Mesenchymal stem cell (in vitro differentiated cells and primary cell): ENCODE measurements around the gene CTNNA3.

Experiments
- DNase-seq: peaks from one replicate; pipeline ENCODE4 v3.0.0-alpha.2; 2013
- H2AFZ ChIP-seq: one replicate; pipeline ENCODE4 v1.6.1; 2013; ENCODE audit warnings: low read depth, mild to moderate bottlenecking, control low read depth, inconsistent platforms, low read length, moderate library complexity
- H2AK5ac ChIP-seq: 2 replicates; pipeline ENCODE4 v1.6.1; 2013; ENCODE audit warnings: low read length, moderate library complexity, mild to moderate bottlenecking, inconsistent platforms; ENCODE audit not compliant: severe bottlenecking
- H2BK120ac ChIP-seq: one replicate; pipeline ENCODE4 v1.6.1; 2013; ENCODE audit warnings: low read depth, mild to moderate bottlenecking, inconsistent platforms, low read length, moderate library complexity
- H2BK12ac ChIP-seq, 2 experiments: one replicate each; pipeline ENCODE4 v1.6.1; 2013; ENCODE audit warnings: inconsistent platforms in 2 of 2, low read length in 2 of 2, mild to moderate bottlenecking in 2 of 2, moderate library complexity in 2 of 2, control low read depth in 1 of 2
- H2BK15ac ChIP-seq: one replicate; pipeline ENCODE4 v1.6.1; 2013; ENCODE audit warnings: mild to moderate bottlenecking, low read depth, inconsistent platforms; ENCODE audit not compliant: poor library complexity, severe bottlenecking
- H2BK5ac ChIP-seq: 2 replicates; pipeline ENCODE4 v1.6.1; 2013; ENCODE audit warnings: low read depth, mild to moderate bottlenecking, low read length, control low read depth, inconsistent platforms; ENCODE audit not compliant: poor library complexity, severe bottlenecking
- H3K14ac ChIP-seq, 2 experiments: one replicate each; pipeline ENCODE4 v1.6.1; 2013; ENCODE audit warnings: inconsistent platforms in 2 of 2, low read length in 2 of 2, control low read depth in 1 of 2, mild to moderate bottlenecking in 1 of 2, moderate library complexity in 1 of 2
- H3K18ac ChIP-seq, 2 experiments: one replicate each; pipeline ENCODE4 v1.6.1; 2013; ENCODE audit warnings: inconsistent platforms in 2 of 2, low read length in 2 of 2, control low read depth in 1 of 2, low read depth in 1 of 2, mild to moderate bottlenecking in 1 of 2
- H3K23ac ChIP-seq, 2 experiments: one replicate each; pipeline ENCODE4 v1.6.1; 2013; ENCODE audit warnings: inconsistent platforms in 2 of 2, low read length in 2 of 2, mild to moderate bottlenecking in 2 of 2, moderate library complexity in 2 of 2, control low read depth in 1 of 2
- H3K27ac ChIP-seq: 2 replicates; pipeline ENCODE4 v1.5.1; 2013; ENCODE audit warnings: mild to moderate bottlenecking, moderate library complexity, low read length, control low read depth, inconsistent platforms; ENCODE audit not compliant: poor library complexity, severe bottlenecking
- H3K27me3 ChIP-seq, 2 experiments: 2 replicates each; pipeline versions ENCODE4 v1.6.1 to v1.7.0; 2013; ENCODE audit warnings: low read length in 2 of 2, mild to moderate bottlenecking in 2 of 2, moderate library complexity in 2 of 2, control low read depth in 1 of 2, inconsistent platforms in 1 of 2; ENCODE audit not compliant: control insufficient read depth in 1 of 2, insufficient read depth in 1 of 2
- H3K36me3 ChIP-seq, 2 experiments: 2 replicates each; pipeline versions ENCODE4 v1.6.1 to v1.7.0; 2013; ENCODE audit warnings: low read length in 2 of 2, control low read depth in 1 of 2, inconsistent platforms in 1 of 2, low read depth in 1 of 2, mild to moderate bottlenecking in 1 of 2; ENCODE audit not compliant: insufficient read depth in 2 of 2, control insufficient read depth in 1 of 2
- H3K4ac ChIP-seq, 2 experiments: one replicate each; pipeline ENCODE4 v1.6.1; 2013; ENCODE audit warnings: inconsistent platforms in 2 of 2, low read length in 2 of 2, mild to moderate bottlenecking in 2 of 2, moderate library complexity in 2 of 2, control low read depth in 1 of 2, low read depth in 1 of 2
- H3K4me1 ChIP-seq: 2 replicates; pipeline ENCODE4 v1.6.1; 2013; ENCODE audit warnings: low read depth, low read length, control low read depth; ENCODE audit not compliant: control insufficient read depth, insufficient read depth
- H3K4me2 ChIP-seq: 2 replicates; pipeline ENCODE4 v1.6.1; 2013; ENCODE audit warnings: low read length, mild to moderate bottlenecking, inconsistent platforms; ENCODE audit not compliant: poor library complexity, severe bottlenecking
- H3K4me3 ChIP-seq, 2 experiments: 2 replicates each; pipeline versions ENCODE4 v1.5.1 to v1.7.0; 2013; ENCODE audit warnings: low read length in 2 of 2, mild to moderate bottlenecking in 2 of 2, control low read depth in 1 of 2, low read depth in 1 of 2; ENCODE audit not compliant: insufficient read depth in 1 of 2
- H3K79me1 ChIP-seq: replicated peaks from 2 replicates; pipeline ENCODE4 v1.6.1; 2013; ENCODE audit warnings: mild to moderate bottlenecking, control low read depth, low read length, inconsistent platforms; ENCODE audit not compliant: poor library complexity, severe bottlenecking
- H3K9ac ChIP-seq: 2 replicates; pipeline ENCODE4 v1.7.0; 2013; ENCODE audit warnings: mild to moderate bottlenecking, low read length, moderate library complexity
- H3K9me3 ChIP-seq: 2 replicates; pipeline ENCODE4 v1.7.0; 2013; ENCODE audit warnings: mild to moderate bottlenecking, low read length; ENCODE audit not compliant: control insufficient read depth
- H4K8ac ChIP-seq: one replicate; pipeline ENCODE4 v1.6.1; 2013; ENCODE audit warnings: inconsistent platforms, mild to moderate bottlenecking, low read length, moderate library complexity
- H4K91ac ChIP-seq: one replicate; pipeline ENCODE4 v1.6.1; 2013; ENCODE audit warnings: mild to moderate bottlenecking, low read length, inconsistent platforms
- WGBS: methylation state at CpG from one replicate; pipeline ENCODE4 v1.1.7; 2013; ENCODE audit warnings: mixed read lengths; 5-methylcytosine and 5-hydroxymethylcytosine counted together

CTNNA3 gene

GRCh38 chr10:66058594-66058993 is 1637.4 kb downstream of the CTNNA3 start:
- Histone ChIP-seq H3K79me1 (no peaks in the 10 kb centered on the region), H4K8ac (no peak overlapping the region), H3K27me3 (no peaks in the 10 kb centered on the region), H3K27ac (no peak overlapping the region), H2BK120ac (no peak overlapping the region), H2BK15ac (no peak overlapping the region), H3K9ac (no peak overlapping the region), H3K18ac (no peak overlapping the region), H4K91ac (no peak overlapping the region), H3K4me1 (no peaks in the 10 kb centered on the region), H3K14ac (no peak overlapping the region), H2AFZ (no peak overlapping the region), H3K9me3 (no peaks in the 10 kb centered on the region), H3K36me3 (no peaks in the 10 kb centered on the region), H2AK5ac (no peak overlapping the region), H3K4me2 (no peak overlapping the region), H2BK12ac (no peak overlapping the region), H3K23ac (no peak overlapping the region), H3K4ac (no peak overlapping the region), H3K4me3 (no peak overlapping the region), H2BK5ac (no peak overlapping the region)
- no peak for DNase-seq

- Histone ChIP-seq H4K8ac (no peak overlapping the region), H3K9ac (no peak overlapping the region), H2BK12ac (no peak overlapping the region), H2BK15ac (no peak overlapping the region), H2BK5ac (no peak overlapping the region), H3K4ac (no peak overlapping the region), H2AK5ac (no peak overlapping the region), H3K14ac (no peak overlapping the region), H4K91ac (no peak overlapping the region), H3K4me1 (no peaks in the 10 kb centered on the region), H3K18ac (no peak overlapping the region), H3K4me3 (no peak overlapping the region), H3K9me3 (peaks cover 25% of the 10 kb centered on the region), H3K79me1 (no peaks in the 10 kb centered on the region), H2AFZ (no peak overlapping the region), H3K27ac (no peak overlapping the region), H3K36me3 (no peaks in the 10 kb centered on the region), H2BK120ac (no peak overlapping the region), H3K4me2 (no peak overlapping the region), H3K27me3 (no peaks in the 10 kb centered on the region), H3K23ac (no peak overlapping the region)
- no peak for DNase-seq
- 100% methylated on average over 1 of the region's 3 CpGs for WGBS
These were observed 1646.7 kb downstream of the CTNNA3 start for GRCh38 chr10:66049335-66049734.

GRCh38 chr10:66045859-66046258 is 1650.1 kb downstream of the CTNNA3 start:
- H3K79me1 ChIP-seq, result no peaks in the 10 kb centered on the region
- 63% methylated on average over 1 of the region's 1 CpG for WGBS
- no peak overlapping the region for H3K9ac ChIP-seq
- no peaks in the 10 kb centered on the region for H3K36me3 ChIP-seq
- H2AK5ac ChIP-seq, result no peak overlapping the region
- no peak overlapping the region for H3K23ac ChIP-seq
- H3K4me3 ChIP-seq, result no peak overlapping the region
- H3K18ac ChIP-seq, result no peak overlapping the region
- H2BK5ac ChIP-seq, result no peak overlapping the region
- no peak overlapping the region for H2BK120ac ChIP-seq
- no peaks in the 10 kb centered on the region for H3K27me3 ChIP-seq
- no peak overlapping the region for H3K4me2 ChIP-seq
- no peak overlapping the region for H3K27ac ChIP-seq
- H3K9me3 ChIP-seq, result peaks cover 39% of the 10 kb centered on the region
- no peak overlapping the region for H4K8ac ChIP-seq
- no peak overlapping the region for H2AFZ ChIP-seq
- no peak overlapping the region for H3K14ac ChIP-seq
- H3K4me1 ChIP-seq, result no peaks in the 10 kb centered on the region
- no peak overlapping the region for H2BK15ac ChIP-seq
- no peak overlapping the region for H4K91ac ChIP-seq
- no peak overlapping the region for H3K4ac ChIP-seq
- H2BK12ac ChIP-seq, result no peak overlapping the region
- DNase-seq, result no peak

GRCh38 chr10:66041771-66042170 is 1654.2 kb downstream of the CTNNA3 start:
- H3K4me2 ChIP-seq, result no peak overlapping the region
- H3K36me3 ChIP-seq, result no peaks in the 10 kb centered on the region
- H3K4me1 ChIP-seq, result no peaks in the 10 kb centered on the region
- no peaks in the 10 kb centered on the region for H3K79me1 ChIP-seq
- no peak overlapping the region for H2BK12ac ChIP-seq
- H2BK15ac ChIP-seq, result no peak overlapping the region
- H4K8ac ChIP-seq, result no peak overlapping the region
- no peak overlapping the region for H3K23ac ChIP-seq
- H2BK5ac ChIP-seq, result no peak overlapping the region
- H3K4ac ChIP-seq, result no peak overlapping the region
- H3K27ac ChIP-seq, result no peak overlapping the region
- no peak overlapping the region for H3K18ac ChIP-seq
- no peak overlapping the region for H3K14ac ChIP-seq
- no peak for DNase-seq
- peaks cover 35% of the 10 kb centered on the region for H3K9me3 ChIP-seq
- H3K27me3 ChIP-seq, result no peaks in the 10 kb centered on the region
- no peak overlapping the region for H2AK5ac ChIP-seq
- H4K91ac ChIP-seq, result no peak overlapping the region
- H3K9ac ChIP-seq, result no peak overlapping the region
- H2BK120ac ChIP-seq, result no peak overlapping the region
- no peak overlapping the region for H3K4me3 ChIP-seq
- H2AFZ ChIP-seq, result no peak overlapping the region
- WGBS, result 82% methylated on average over 3 of the region's 3 CpGs
